ENCODE measurements around the gene ADD1.

DNA sequence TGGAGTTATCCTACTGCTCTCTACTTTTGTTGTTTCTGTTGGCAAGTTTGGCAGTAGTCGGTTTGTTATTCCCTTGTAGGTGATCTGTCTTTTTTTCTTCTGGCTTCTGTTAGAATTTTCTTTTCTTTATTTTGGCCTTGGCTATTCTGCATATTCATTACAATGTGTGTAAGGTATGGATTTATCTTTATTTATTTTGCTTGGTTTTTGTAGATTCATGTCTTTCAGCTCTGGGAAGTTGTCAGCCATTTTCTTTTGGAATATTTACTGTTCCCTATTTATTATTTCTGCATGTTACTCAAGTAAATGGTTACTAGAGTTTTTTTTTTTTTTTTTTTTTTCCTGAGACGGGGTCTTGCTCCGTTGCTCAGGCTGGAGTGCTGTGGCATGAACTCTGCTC is 12.6 kb downstream of the ADD1 start:
- no peak for TF ChIP-seq EZH2 (IDR thresholded peaks at IDR 0.05; ENCODE audit: insufficient read depth, poor library complexity, severe bottlenecking)
- no peak for TF ChIP-seq EZH2phosphoT487 (IDR thresholded peaks at IDR 0.05; ENCODE audit: insufficient read depth, low read depth)

Data from GM23248 (cell line).